Panc1 (cell line): ENCODE data around the gene ADAMTSL2. TPM values are rescaled to one million over a fixed set of nuclear protein-coding genes. Genes with fewer than 3 reads are reported as not detected.

Experiments
- ATAC-seq: fragments of 200-7000 bp; cut with Tn5 transposase; 2 replicates; pipeline ENCODE4 v1.9.1; 2020; ENCODE audit warnings: mild to moderate bottlenecking, moderate library complexity
- BruUV-seq: library from RNA; stranded (reverse); fragments of 400-500 nt; replicated peaks from 2 replicates; lab custom pipeline; 2021; lab: Mats Ljungman, UMichigan
- CTCF ChIA-PET: fragments of 300-600 bp; sonication (Branson Sonifier 250); formaldehyde crosslinking; loops from one replicate; lab custom pipeline; 2022; ENCODE audit warnings: antibody characterized with exemption; lab: Charles Lee
- POLR2A ChIA-PET: fragments of 300-600 bp; sonication (Branson Sonifier 250); formaldehyde crosslinking; loops from one replicate; lab custom pipeline; 2022; ENCODE audit warnings: antibody characterized with exemption; lab: Charles Lee
- DNase-seq: peaks from one replicate; pipeline ENCODE4 v3.0.0-alpha.2; 2010; ENCODE audit warnings: low read depth, low spot score
- H3K27ac ChIP-seq: 2 replicates; pipeline ENCODE4 v1.5.1; 2011; ENCODE audit warnings: mild to moderate bottlenecking, low read length, inconsistent platforms
- H3K27me3 ChIP-seq: fragments of 200-500 bp; sonication (Bioruptor generic); 2 replicates; pipeline ENCODE4 v1.6.0; 2014; ENCODE audit warnings: low read length, inconsistent platforms; ENCODE audit not compliant: control insufficient read depth, insufficient read depth
- H3K36me3 ChIP-seq: fragments of 200-500 bp; sonication (Bioruptor generic); 2 replicates; pipeline ENCODE4 v1.5.1; 2014; ENCODE audit warnings: inconsistent platforms, mild to moderate bottlenecking, low read length, moderate library complexity; ENCODE audit not compliant: control insufficient read depth, insufficient read depth
- H3K4me1 ChIP-seq: 2 replicates; pipeline ENCODE4 v1.5.1; 2011; ENCODE audit warnings: inconsistent platforms, mild to moderate bottlenecking, low read length, moderate library complexity; ENCODE audit not compliant: control insufficient read depth, insufficient read depth
- H3K4me3 ChIP-seq, 2 experiments: 2 replicates each; pipeline ENCODE4 v1.5.1; 2011 to 2012; ENCODE audit warnings: low read depth in 2 of 2, low read length in 2 of 2, mild to moderate bottlenecking in 2 of 2, inconsistent platforms in 1 of 2, moderate library complexity in 1 of 2
- H3K9me3 ChIP-seq: fragments of 200-500 bp; sonication (Bioruptor generic); 2 replicates; pipeline ENCODE4 v1.5.1; 2014; ENCODE audit warnings: low read depth, mild to moderate bottlenecking, inconsistent platforms, low read length, moderate library complexity; ENCODE audit not compliant: control insufficient read depth, insufficient read depth
- POLR2AphosphoS5 ChIP-seq: IDR thresholded peaks from 2 replicates; pipeline ENCODE4 v1.6.1; 2012; ENCODE audit warnings: mild to moderate bottlenecking, low read depth, low read length, moderate library complexity
- REST ChIP-seq, 2 experiments: IDR thresholded peaks; 2 replicates each; pipeline ENCODE4 v1.6.1; 2011 to 2012; ENCODE audit warnings: low read depth in 2 of 2, control low read depth in 1 of 2, low read length in 1 of 2, mild to moderate bottlenecking in 1 of 2, moderate library complexity in 1 of 2; ENCODE audit not compliant: insufficient read depth in 1 of 2
- SIN3A ChIP-seq: IDR thresholded peaks from 2 replicates; pipeline ENCODE4 v1.6.1; 2012; ENCODE audit warnings: low read depth, mild to moderate bottlenecking, low read length, moderate library complexity, borderline replicate concordance; ENCODE audit not compliant: insufficient read depth
- TCF7L2 ChIP-seq: IDR thresholded peaks from 2 replicates; pipeline ENCODE4 v1.6.1; 2011; ENCODE audit warnings: mild to moderate bottlenecking, low read depth, low read length, inconsistent platforms
- in situ Hi-C: cut with HindIII; loops from 2 replicates; pipeline ENCODE4 v1.10.0; 2016; ENCODE audit warnings: low sequenced_read_pairs, low pct_unique_long_range_greater_than_20kb
- intact Hi-C: fragments of 100-400 bp; cut with micrococcal nuclease; formaldehyde crosslinking; loops from one replicate; pipeline ENCODE4 v1.10.0; 2022; ENCODE audit not compliant: unreplicated experiment
- total RNA-seq: library from RNA; stranded (reverse); gene quantifications from one replicate; pipeline ENCODE4 v1.2.1, GENCODE V29; 2021; ENCODE audit not compliant: unreplicated experiment
- TF ChIP-seq, protein P1 (sequence below): fragments of 450-650 bp; IDR thresholded peaks from 2 replicates; pipeline ENCODE4 v1.5.1; 2017; ENCODE audit warnings: mild to moderate bottlenecking

The ADAMTSL2 gene
- total RNA-seq, 1 experiment from 2014 or later: 0.10 TPM

GRCh38 chr9:133576031-133576874, 41.7 kb downstream of the ADAMTSL2 start:
- TF ChIP-seq REST (IDR thresholded peaks at IDR 0.05; ENCODE audit: insufficient read depth in 1 of 2, low read depth in 2 of 2, low read length in 1 of 2) (no peak), SIN3A (no peak), POLR2AphosphoS5 (no peak), TCF7L2 (no peak)
- TF ChIP-seq, protein P1, sequence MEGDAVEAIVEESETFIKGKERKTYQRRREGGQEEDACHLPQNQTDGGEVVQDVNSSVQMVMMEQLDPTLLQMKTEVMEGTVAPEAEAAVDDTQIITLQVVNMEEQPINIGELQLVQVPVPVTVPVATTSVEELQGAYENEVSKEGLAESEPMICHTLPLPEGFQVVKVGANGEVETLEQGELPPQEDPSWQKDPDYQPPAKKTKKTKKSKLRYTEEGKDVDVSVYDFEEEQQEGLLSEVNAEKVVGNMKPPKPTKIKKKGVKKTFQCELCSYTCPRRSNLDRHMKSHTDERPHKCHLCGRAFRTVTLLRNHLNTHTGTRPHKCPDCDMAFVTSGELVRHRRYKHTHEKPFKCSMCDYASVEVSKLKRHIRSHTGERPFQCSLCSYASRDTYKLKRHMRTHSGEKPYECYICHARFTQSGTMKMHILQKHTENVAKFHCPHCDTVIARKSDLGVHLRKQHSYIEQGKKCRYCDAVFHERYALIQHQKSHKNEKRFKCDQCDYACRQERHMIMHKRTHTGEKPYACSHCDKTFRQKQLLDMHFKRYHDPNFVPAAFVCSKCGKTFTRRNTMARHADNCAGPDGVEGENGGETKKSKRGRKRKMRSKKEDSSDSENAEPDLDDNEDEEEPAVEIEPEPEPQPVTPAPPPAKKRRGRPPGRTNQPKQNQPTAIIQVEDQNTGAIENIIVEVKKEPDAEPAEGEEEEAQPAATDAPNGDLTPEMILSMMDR: no peak
- H3K4me3 ChIP-seq: no peak overlapping the region
- ATAC-seq (peak; percentile 59; the same call in 1 of the 2 replicates), DNase-seq (no peak)
- ChIA-PET CTCF (no interaction called here), POLR2A (no interaction called here)
- intact Hi-C loops: no loop called here
- BruUV-seq: no TSS peak
- in situ Hi-C loops: no loop called here
- no peaks in the 10 kb centered on the region for H3K4me1 ChIP-seq
- no peaks in the 10 kb centered on the region for H3K27me3 ChIP-seq
- H3K36me3 ChIP-seq: no peaks in the 10 kb centered on the region
- H3K27ac ChIP-seq: no peak overlapping the region
- no peaks in the 10 kb centered on the region for H3K9me3 ChIP-seq

GRCh38 chr9:133576875-133577736, 42.6 kb downstream of the ADAMTSL2 start:
- no peaks in the 10 kb centered on the region for H3K27me3 ChIP-seq
- CTCF ChIA-PET: no interaction called here
- BruUV-seq: no TSS peak

More at GRCh38 chr9:133576875-133577736, 42.6 kb downstream of the ADAMTSL2 start:
- in situ Hi-C loops: no loop called here
- DNase-seq (no peak), ATAC-seq (no peak)
- Histone ChIP-seq H3K9me3 (no peaks in the 10 kb centered on the region), H3K36me3 (no peaks in the 10 kb centered on the region), H3K4me1 (no peaks in the 10 kb centered on the region), H3K27ac (no peak overlapping the region), H3K4me3 (no peak overlapping the region)
- POLR2A ChIA-PET: no interaction called here
- intact Hi-C loops: no loop called here
- TF ChIP-seq, protein P1: no peak
- TF ChIP-seq REST (IDR thresholded peaks at IDR 0.05; ENCODE audit: insufficient read depth in 1 of 2, low read depth in 2 of 2, low read length in 1 of 2): no peak
- TF ChIP-seq SIN3A: no peak
- TF ChIP-seq POLR2AphosphoS5: no peak
- no peak for TF ChIP-seq TCF7L2
